ENCODE measurements around the gene TKTL1. TPM values are rescaled to one million over a fixed set of nuclear protein-coding genes. Genes with fewer than 3 reads are reported as not detected.
"Not testable (repeated sequence)": the region's sequence is repeated elsewhere in the genome, so short reads cannot be mapped to it uniquely, and the experiment has no call there.

The TKTL1 gene
- polyA plus RNA-seq, 10 donors = 0.08 to 0.72 (median 0.27) TPM; not detected in 2

- not testable (repeated sequence) for DNase-seq
Observed at GRCh38 chrX:154343620-154344019, 48.0 kb downstream of the TKTL1 start.

- no peak for DNase-seq
Observed at GRCh38 chrX:154348114-154348531, 52.5 kb downstream of the TKTL1 start.

GRCh38 chrX:154348646-154349358, 53.2 kb downstream of the TKTL1 start:
- no peak for DNase-seq

GRCh38 chrX:154349359-154349935, 53.9 kb downstream of the TKTL1 start:
- no peak for DNase-seq

GRCh38 chrX:154349979-154350378, 54.4 kb downstream of the TKTL1 start:
- no peak for DNase-seq

GRCh38 chrX:154350429-154351182, 55.0 kb downstream of the TKTL1 start:
- no peak for DNase-seq

GRCh38 chrX:154351183-154352011, 55.8 kb downstream of the TKTL1 start:
- DNase-seq = no peak

GRCh38 chrX:154352012-154352401, 56.4 kb downstream of the TKTL1 start:
- no peak for DNase-seq

- DNase-seq = no peak
Observed at GRCh38 chrX:154352466-154352865, 56.9 kb downstream of the TKTL1 start.

GRCh38 chrX:154353172-154353843, 57.7 kb downstream of the TKTL1 start:
- DNase-seq = no peak

- DNase-seq = no peak
Observed at GRCh38 chrX:154354013-154354412, 58.4 kb downstream of the TKTL1 start.

GRCh38 chrX:154354516-154354915, 58.9 kb downstream of the TKTL1 start:
- no peak for DNase-seq

GRCh38 chrX:154355094-154355775, 59.6 kb downstream of the TKTL1 start:
- DNase-seq = no peak

- DNase-seq = no peak
Observed at GRCh38 chrX:154355776-154356140, 60.2 kb downstream of the TKTL1 start.

- no peak for DNase-seq
Observed at GRCh38 chrX:154356596-154356995, 61.0 kb downstream of the TKTL1 start.

- no peak for DNase-seq
Observed at GRCh38 chrX:154357205-154357604, 61.6 kb downstream of the TKTL1 start.

- no peak for DNase-seq
Observed at GRCh38 chrX:154358011-154358410, 62.4 kb downstream of the TKTL1 start.

GRCh38 chrX:154358829-154359228, 63.2 kb downstream of the TKTL1 start:
- DNase-seq = no peak

GRCh38 chrX:154359362-154360154, 64.0 kb downstream of the TKTL1 start:
- no peak for DNase-seq

- no peak for DNase-seq
Observed at GRCh38 chrX:154360155-154360713, 64.6 kb downstream of the TKTL1 start.

Data from muscle of back (tissue), 11 donors.